HCT116 (cell line): ENCODE measurements around the gene RABGAP1. TPM values are rescaled to one million over a fixed set of nuclear protein-coding genes. Genes with fewer than 3 reads are reported as not detected.

Source experiments
- ATAC-seq: fragments of 200-7000 bp; cut with Tn5 transposase; 2 replicates; pipeline ENCODE4 v1.9.1; 2020; ENCODE audit warnings: mild to moderate bottlenecking, moderate library complexity
- BruUV-seq: library from RNA; stranded (reverse); fragments of 400-500 nt; replicated peaks from 2 replicates; lab custom pipeline; 2021; lab: Mats Ljungman, UMichigan
- CTCF ChIA-PET: fragments of 300-600 bp; sonication (Branson Sonifier 250); formaldehyde crosslinking; loops from one replicate; lab custom pipeline; 2021; ENCODE audit warnings: antibody characterized with exemption; lab: Charles Lee
- POLR2A ChIA-PET: fragments of 300-600, 350-600 bp; sonication (Branson Sonifier 250); formaldehyde crosslinking; loops from one replicate; lab custom pipeline; 2021; ENCODE audit warnings: antibody characterized with exemption; lab: Charles Lee
- RAD21 ChIA-PET, 2 experiments: fragments of 300-600 bp; sonication (Branson Sonifier 250); formaldehyde crosslinking; loops; one replicate each; lab custom pipeline; 2023; ENCODE audit warnings: low total read pairs in 2 of 2; ENCODE audit not compliant: uncharacterized antibody in 2 of 2, unreplicated experiment in 2 of 2, low non-redundant PET in 1 of 2; lab: Charles Lee
- DNase-seq: peaks from one replicate; pipeline ENCODE4 v3.0.0-alpha.2; 2010; ENCODE audit warnings: low read depth, low spot score
- H2AFZ ChIP-seq: fragments of 200-600 bp; shearing (Covaris generic), sonication (generic); 2 replicates; pipeline ENCODE4 v1.6.1; 2017; ENCODE audit warnings: low read depth, mixed run types, mixed read lengths, antibody characterized with exemption, low read length; ENCODE audit not compliant: poor library complexity, severe bottlenecking
- H3K27ac ChIP-seq: 2 replicates; pipeline ENCODE4 v1.5.1; 2012; ENCODE audit warnings: low read depth, low read length
- H3K27me3 ChIP-seq: fragments of 200-600 bp; sonication (generic); 2 replicates; pipeline ENCODE4 v1.6.1; 2016; ENCODE audit warnings: mixed run types, low read length, mixed read lengths; ENCODE audit not compliant: insufficient read depth
- H3K36me3 ChIP-seq, 2 experiments: fragments of 200-500 bp in 1 of 2; fragments of 200-600 bp in 1 of 2; sonication (Bioruptor generic) in 1 of 2; sonication (generic) in 1 of 2; 2 replicates each; pipeline versions ENCODE4 v1.5.1 to v1.6.1; 2014 to 2016; ENCODE audit warnings: low read length in 2 of 2, inconsistent platforms in 1 of 2, mixed read lengths in 1 of 2, mixed run types in 1 of 2; ENCODE audit not compliant: insufficient read depth in 2 of 2, control insufficient read depth in 1 of 2
- H3K4me1 ChIP-seq, 2 experiments: fragments of 200-600 bp in 1 of 2; sonication (generic) in 1 of 2; 2 replicates each; pipeline versions ENCODE4 v1.5.1 to v1.6.1; 2012 to 2017; ENCODE audit warnings: low read length in 2 of 2, inconsistent platforms in 1 of 2, mild to moderate bottlenecking in 1 of 2, mixed read lengths in 1 of 2, mixed run types in 1 of 2, moderate library complexity in 1 of 2; ENCODE audit not compliant: insufficient read depth in 2 of 2, control insufficient read depth in 1 of 2
- H3K4me2 ChIP-seq: fragments of 200-600 bp; sonication (generic); 2 replicates; pipeline ENCODE4 v1.6.1; 2017; ENCODE audit warnings: mixed run types, low read length, mixed read lengths
- H3K4me3 ChIP-seq, 2 experiments: fragments of 200-600 bp in 1 of 2; sonication (generic) in 1 of 2; replicated peaks in 1 of 2; 2 replicates each; pipeline ENCODE4 v1.5.1; 2011 to 2016; ENCODE audit warnings: low read length in 2 of 2, control low read depth in 1 of 2, low read depth in 1 of 2, mild to moderate bottlenecking in 1 of 2, mixed read lengths in 1 of 2, mixed run types in 1 of 2
- H3K79me2 ChIP-seq: fragments of 200-600 bp; sonication (generic); 2 replicates; pipeline ENCODE4 v1.6.1; 2017; ENCODE audit warnings: mild to moderate bottlenecking, mixed run types, low read length, moderate library complexity, mixed read lengths; ENCODE audit not compliant: insufficient read depth
- H3K9ac ChIP-seq: fragments of 200-600 bp; sonication (generic); 2 replicates; pipeline ENCODE4 v1.6.1; 2016; ENCODE audit warnings: low read length, mixed read lengths
- H3K9me2 ChIP-seq: fragments of 200-600 bp; sonication (generic), shearing (Covaris generic); 2 replicates; pipeline ENCODE4 v1.6.1; 2017; ENCODE audit warnings: mixed run types, mild to moderate bottlenecking, moderate library complexity; ENCODE audit not compliant: insufficient read depth
- H3K9me3 ChIP-seq, 2 experiments: fragments of 200-500 bp in 1 of 2; fragments of 200-600 bp in 1 of 2; sonication (Bioruptor generic) in 1 of 2; sonication (generic) in 1 of 2; 2 replicates each; pipeline ENCODE4 v1.6.1; 2014 to 2017; ENCODE audit warnings: low read length in 2 of 2, mixed read lengths in 2 of 2, inconsistent platforms in 1 of 2, low read depth in 1 of 2, mild to moderate bottlenecking in 1 of 2, mixed run types in 1 of 2, moderate library complexity in 1 of 2; ENCODE audit not compliant: control insufficient read depth in 1 of 2, insufficient read depth in 1 of 2
- H4K20me1 ChIP-seq: fragments of 200-600 bp; sonication (generic), shearing (Covaris generic); 2 replicates; pipeline ENCODE4 v1.6.1; 2017; ENCODE audit warnings: mixed run types, mild to moderate bottlenecking, moderate library complexity; ENCODE audit not compliant: insufficient read depth
- CBX3 ChIP-seq: IDR thresholded peaks from 2 replicates; pipeline ENCODE4 v1.6.1; 2012; ENCODE audit warnings: low read depth
- CEBPB ChIP-seq: IDR thresholded peaks from 2 replicates; pipeline ENCODE4 v1.6.1; 2012; ENCODE audit warnings: low read depth
- ELF1 ChIP-seq: IDR thresholded peaks from 2 replicates; pipeline ENCODE4 v1.6.1; 2012; ENCODE audit warnings: low read depth, borderline replicate concordance
- EZH2phosphoT487 ChIP-seq: fragments of 200-600 bp; IDR thresholded peaks from 2 replicates; pipeline ENCODE4 v1.6.1; 2018; ENCODE audit warnings: antibody characterized with exemption, borderline replicate concordance
- POLR2AphosphoS5 ChIP-seq: IDR thresholded peaks from 2 replicates; pipeline ENCODE4 v1.6.1; 2011; ENCODE audit warnings: mild to moderate bottlenecking, low read depth, low read length, moderate library complexity
- RAD21 ChIP-seq: IDR thresholded peaks from 2 replicates; pipeline ENCODE4 v1.6.1; 2012; ENCODE audit warnings: low read depth, mild to moderate bottlenecking
- SIN3A ChIP-seq: IDR thresholded peaks from 2 replicates; pipeline ENCODE4 v1.6.1; 2012; ENCODE audit warnings: low read depth
- SP1 ChIP-seq: IDR thresholded peaks from 2 replicates; pipeline ENCODE4 v1.6.1; 2012; ENCODE audit warnings: low read depth
- SRF ChIP-seq: IDR thresholded peaks from 2 replicates; pipeline ENCODE4 v1.6.1; 2012; ENCODE audit warnings: low read depth
- TCF7L2 ChIP-seq: IDR thresholded peaks from 2 replicates; pipeline ENCODE4 v1.7.0; 2011; ENCODE audit warnings: borderline replicate concordance, inconsistent platforms; ENCODE audit not compliant: insufficient read depth, insufficient read length; ENCODE audit errors: extremely low read depth
- YY1 ChIP-seq: IDR thresholded peaks from 2 replicates; pipeline ENCODE4 v1.6.1; 2011; ENCODE audit warnings: low read length, low read depth, moderate library complexity, mild to moderate bottlenecking; ENCODE audit not compliant: insufficient replicate concordance; ENCODE audit errors: extremely low read depth
- ZFX ChIP-seq: fragments of 450-650 bp; IDR thresholded peaks from 2 replicates; pipeline ENCODE4 v1.6.1; 2017
- intact Hi-C: fragments of 100-400 bp; cut with micrococcal nuclease; formaldehyde crosslinking; loops from 2 replicates; pipeline ENCODE4 v1.10.0; 2022
- total RNA-seq: library from RNA; stranded (reverse); gene quantifications from one replicate; pipeline ENCODE4 v1.2.1, GENCODE V29; 2021; ENCODE audit not compliant: unreplicated experiment

RABGAP1 gene
- total RNA-seq, 1 experiment from 2014 or later, result 29.7 TPM

GRCh38 chr9:123058834-123059233 lies 118.0 kb downstream of the RABGAP1 start:
- ChIA-PET RAD21 (no interaction called here), CTCF (no interaction called here), POLR2A (no interaction called here)
- intact Hi-C loops, result loop anchor here (5.0 kb wide), 1 partner anchor 52 kb away; no protein-coding TSS in a partner anchor
- no peak overlapping the region for H3K9ac ChIP-seq
- ATAC-seq (no peak), DNase-seq (no peak)
- H3K9me2 ChIP-seq, result no peaks in the 10 kb centered on the region
- no peak overlapping the region for H3K4me2 ChIP-seq
- H4K20me1 ChIP-seq, result no peaks in the 10 kb centered on the region
- peaks cover 0 to 4% of the 10 kb centered on the region in 2 experiments; a peak in 1 of 4 replicates for H3K36me3 ChIP-seq
- no TSS peak for BruUV-seq
- H3K27me3 ChIP-seq, result no peaks in the 10 kb centered on the region
- TF ChIP-seq POLR2AphosphoS5 (no peak), TCF7L2 (no peak), ELF1 (no peak), SRF (no peak), EZH2phosphoT487 (no peak), CBX3 (no peak), CEBPB (no peak), ZFX (no peak)
- H3K9me3 ChIP-seq, result no peaks in the 10 kb centered on the region
- no peak overlapping the region for H3K27ac ChIP-seq
- H3K4me1 ChIP-seq, result no peaks in the 10 kb centered on the region
- H2AFZ ChIP-seq, result no peak overlapping the region
- no peaks in the 10 kb centered on the region for H3K79me2 ChIP-seq
- no peak overlapping the region for H3K4me3 ChIP-seq

GRCh38 chr9:123059472-123060220 lies 118.8 kb downstream of the RABGAP1 start:
- H3K27ac ChIP-seq, result no peak overlapping the region
- TF ChIP-seq SIN3A (no peak), SP1 (no peak), RAD21 (no peak), YY1 (no peak)
- RAD21 ChIA-PET, result no interaction called here
- no peak overlapping the region for H3K4me3 ChIP-seq
- no peak overlapping the region for H3K9ac ChIP-seq
- H3K4me1 ChIP-seq, result no peaks in the 10 kb centered on the region
- CTCF ChIA-PET, result no interaction called here
- POLR2A ChIA-PET, result no interaction called here
- no peak for DNase-seq
- H3K9me3 ChIP-seq, result no peaks in the 10 kb centered on the region
- peaks cover 0 to 2% of the 10 kb centered on the region in 2 experiments; a peak in 1 of 4 replicates for H3K36me3 ChIP-seq
- intact Hi-C loops, result loop anchor here (5.0 kb wide), 1 partner anchor 52 kb away; no protein-coding TSS in a partner anchor
- H2AFZ ChIP-seq, result no peak overlapping the region
- no peaks in the 10 kb centered on the region for H3K27me3 ChIP-seq
- no peaks in the 10 kb centered on the region for H3K9me2 ChIP-seq
- no TSS peak for BruUV-seq
- H3K79me2 ChIP-seq, result no peaks in the 10 kb centered on the region
- H4K20me1 ChIP-seq, result no peaks in the 10 kb centered on the region
- no peak overlapping the region for H3K4me2 ChIP-seq
- ATAC-seq, result no peak
